Measurements from ENCODE around the gene CCDC149.

Gene CCDC149

GRCh38 chr4:24887881-24888430, 24.9 kb downstream of the CCDC149 start:
- TF ChIP-seq CTCF (IDR thresholded peaks at IDR 0.05; ENCODE audit: low read depth, low read length, missing control alignments): no peak
- no peak overlapping the region for H3K27ac ChIP-seq
- in situ Hi-C loops (cut with HindIII; ENCODE audit: low pct_ligation_motif_present, low sequenced_read_pairs): no loop called here
- H3K27me3 ChIP-seq (replicated peaks): no peaks in the 10 kb centered on the region
- H3K36me3 ChIP-seq (replicated peaks): no peaks in the 10 kb centered on the region
- no peak for DNase-seq
- H3K4me3 ChIP-seq (ENCODE audit: low read depth, low read length): no peak overlapping the region

GRCh38 chr4:24886596-24886995, 26.2 kb downstream of the CCDC149 start:
- H3K27me3 ChIP-seq (replicated peaks): no peaks in the 10 kb centered on the region
- TF ChIP-seq CTCF (IDR thresholded peaks at IDR 0.05; ENCODE audit: low read depth, low read length, missing control alignments): no peak
- no peak overlapping the region for H3K4me3 ChIP-seq (ENCODE audit: low read depth, low read length)
- H3K36me3 ChIP-seq (replicated peaks): no peaks in the 10 kb centered on the region
- H3K27ac ChIP-seq: no peak overlapping the region
- DNase-seq: no peak
- in situ Hi-C loops (cut with HindIII; ENCODE audit: low pct_ligation_motif_present, low sequenced_read_pairs): no loop called here

GRCh38 chr4:24885342-24885741, 27.5 kb downstream of the CCDC149 start:
- Histone ChIP-seq H3K36me3 (replicated peaks) (no peaks in the 10 kb centered on the region), H3K27ac (no peak overlapping the region), H3K27me3 (replicated peaks) (no peaks in the 10 kb centered on the region), H3K4me3 (ENCODE audit: low read depth, low read length) (no peak overlapping the region)
- in situ Hi-C loops (cut with HindIII; ENCODE audit: low pct_ligation_motif_present, low sequenced_read_pairs): no loop called here
- no peak for TF ChIP-seq CTCF (IDR thresholded peaks at IDR 0.05; ENCODE audit: low read depth, low read length, missing control alignments)
- no peak for DNase-seq

GRCh38 chr4:24884902-24885301, 27.9 kb downstream of the CCDC149 start:
- Histone ChIP-seq H3K27me3 (replicated peaks) (no peaks in the 10 kb centered on the region), H3K36me3 (replicated peaks) (no peaks in the 10 kb centered on the region), H3K27ac (no peak overlapping the region), H3K4me3 (ENCODE audit: low read depth, low read length) (no peak overlapping the region)
- no peak for DNase-seq
- peak; percentile 8 for TF ChIP-seq CTCF (IDR thresholded peaks at IDR 0.05; ENCODE audit: low read depth, low read length, missing control alignments)
- in situ Hi-C loops (cut with HindIII; ENCODE audit: low pct_ligation_motif_present, low sequenced_read_pairs): no loop called here

- H3K4me3 ChIP-seq (ENCODE audit: low read depth, low read length): no peak overlapping the region
- no peaks in the 10 kb centered on the region for H3K27me3 ChIP-seq (replicated peaks)
- in situ Hi-C loops (cut with HindIII; ENCODE audit: low pct_ligation_motif_present, low sequenced_read_pairs): no loop called here
- DNase-seq: no peak
- no peaks in the 10 kb centered on the region for H3K36me3 ChIP-seq (replicated peaks)
- no peak overlapping the region for H3K27ac ChIP-seq
- TF ChIP-seq CTCF (IDR thresholded peaks at IDR 0.05; ENCODE audit: low read depth, low read length, missing control alignments): no peak
These were observed 31.2 kb downstream of the CCDC149 start for GRCh38 chr4:24881508-24882196.

- TF ChIP-seq CTCF (IDR thresholded peaks at IDR 0.05; ENCODE audit: low read depth, low read length, missing control alignments): no peak
- H3K27ac ChIP-seq: no peak overlapping the region
- H3K4me3 ChIP-seq (ENCODE audit: low read depth, low read length): no peak overlapping the region
- no peaks in the 10 kb centered on the region for H3K36me3 ChIP-seq (replicated peaks)
- DNase-seq: no peak
- in situ Hi-C loops (cut with HindIII; ENCODE audit: low pct_ligation_motif_present, low sequenced_read_pairs): no loop called here
- H3K27me3 ChIP-seq (replicated peaks): no peaks in the 10 kb centered on the region
These were observed 32.7 kb downstream of the CCDC149 start for GRCh38 chr4:24880186-24880585.

Data from brain microvascular endothelial cell (primary cell).